Measurements from ENCODE around the gene MSI2. TPM values are rescaled to one million over a fixed set of nuclear protein-coding genes. Genes with fewer than 3 reads are reported as not detected.
A peak's percentile ranks its signal among the peaks of the same experiment; 100 is the strongest.

Gene MSI2
- total RNA-seq, 4 donors from 2014 or later: 27.3 to 50.4 (median 36.8) TPM

- Histone ChIP-seq H3K36me3 (peaks cover 0 to 7% of the 10 kb centered on the region in 2 donors), H3K4me1 (peaks cover 0 to 53% (median 20%) of the 10 kb centered on the region in 3 donors), H3K9me3 (no peaks in the 10 kb centered on the region), H3K27ac (no peak overlapping the region), H3K4me3 (no peak overlapping the region), H3K27me3 (no peaks in the 10 kb centered on the region)
- no peak for ATAC-seq
- 90 to 93% methylated on average over 2 to 5 of the region's 13 CpGs for WGBS, 2 donors (ENCODE audit: low coverage in 1 of 2)
- TF ChIP-seq POLR2AphosphoS5 (IDR thresholded peaks at IDR 0.05) (no peak), EP300 (IDR thresholded peaks at IDR 0.05) (no peak), CTCF (IDR thresholded peaks at IDR 0.05) (no peak), POLR2A (IDR thresholded peaks at IDR 0.05) (no peak)
Observed at GRCh38 chr17:57601143-57601735, 344.9 kb downstream of the MSI2 start.

GRCh38 chr17:57602896-57603295, 346.6 kb downstream of the MSI2 start:
- Histone ChIP-seq H3K36me3 (peaks cover 0 to 7% of the 10 kb centered on the region in 2 donors), H3K4me1 (peaks cover 0 to 52% (median 15%) of the 10 kb centered on the region in 3 donors), H3K4me3 (no peak overlapping the region), H3K27me3 (no peaks in the 10 kb centered on the region), H3K9me3 (no peaks in the 10 kb centered on the region), H3K27ac (peak overlapping the region in 1 of 4 donors; percentile 80)
- TF ChIP-seq POLR2A (IDR thresholded peaks at IDR 0.05): no peak
- TF ChIP-seq EP300 (IDR thresholded peaks at IDR 0.05): no peak
- TF ChIP-seq POLR2AphosphoS5 (IDR thresholded peaks at IDR 0.05): no peak
- no peak for TF ChIP-seq CTCF (IDR thresholded peaks at IDR 0.05)
- 100% methylated on average over 1 of the region's 6 CpGs; no CpG with 5 or more reads in 1 of the 2 donors for WGBS, 2 donors (ENCODE audit: low coverage in 1 of 2)
- no peak for ATAC-seq

- WGBS, 2 donors (ENCODE audit: low coverage in 1 of 2): 83 to 100% methylated on average over 1 to 2 of the region's 3 CpGs
- Histone ChIP-seq H3K27me3 (no peaks in the 10 kb centered on the region), H3K36me3 (peaks cover 0 to 7% of the 10 kb centered on the region in 2 donors), H3K4me1 (peaks cover 0 to 45% (median 15%) of the 10 kb centered on the region in 3 donors), H3K27ac (peak overlapping the region in 2 of 4 donors; percentile 69 to 80), H3K9me3 (no peaks in the 10 kb centered on the region), H3K4me3 (no peak overlapping the region)
- no peak for TF ChIP-seq CTCF (IDR thresholded peaks at IDR 0.05)
- no peak for TF ChIP-seq EP300 (IDR thresholded peaks at IDR 0.05)
- no peak for ATAC-seq
Observed at GRCh38 chr17:57603546-57603945, 347.2 kb downstream of the MSI2 start.

GRCh38 chr17:57603978-57604377, 347.7 kb downstream of the MSI2 start:
- Histone ChIP-seq H3K27ac (peak overlapping the region in 3 of 4 donors; percentile 69 to 80 (median 71)), H3K27me3 (no peaks in the 10 kb centered on the region), H3K4me3 (no peak overlapping the region), H3K9me3 (no peaks in the 10 kb centered on the region), H3K4me1 (peaks cover 0 to 42% (median 15%) of the 10 kb centered on the region in 3 donors), H3K36me3 (peaks cover 0 to 7% of the 10 kb centered on the region in 2 donors)
- TF ChIP-seq EP300 (IDR thresholded peaks at IDR 0.05) (no peak), POLR2AphosphoS5 (IDR thresholded peaks at IDR 0.05) (no peak), CTCF (IDR thresholded peaks at IDR 0.05) (no peak), POLR2A (IDR thresholded peaks at IDR 0.05) (no peak)
- no peak for ATAC-seq
- 88% methylated on average over 4 of the region's 5 CpGs; no CpG with 5 or more reads in 1 of the 2 donors for WGBS, 2 donors (ENCODE audit: low coverage in 1 of 2)

All from gastroesophageal sphincter (tissue), 4 donors.